ENCODE data around the gene ROR2. TPM values are rescaled to one million over a fixed set of nuclear protein-coding genes. Genes with fewer than 3 reads are reported as not detected.
"Not testable (repeated sequence)": the region's sequence is repeated elsewhere in the genome, so short reads cannot be mapped to it uniquely, and the experiment has no call there.

Gene ROR2
- total RNA-seq, 1 donor from 2014 or later, result 0.74 TPM

DNA sequence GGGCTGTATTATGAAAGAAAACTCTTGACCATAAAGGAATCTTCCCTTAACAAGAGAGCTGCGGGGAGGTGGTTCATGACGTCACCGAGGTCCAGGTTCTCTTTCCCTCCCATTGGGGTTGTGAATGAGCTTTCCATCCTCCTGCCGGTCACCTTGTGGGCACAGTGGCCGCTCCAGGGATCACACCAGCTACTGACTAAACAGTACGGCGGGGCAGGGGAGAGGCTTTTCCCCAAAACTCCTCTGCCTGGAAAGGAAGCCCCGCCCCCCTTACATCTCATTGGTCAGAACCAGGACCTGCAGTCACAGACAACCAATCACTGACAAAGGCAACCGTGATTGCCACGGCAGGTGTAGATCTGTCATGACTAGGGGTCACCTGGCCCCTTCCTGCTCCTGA is 35.6 kb downstream of the ROR2 start:
- no peak overlapping the region for H3K27ac ChIP-seq (replicated peaks)
- H3K9me3 ChIP-seq (replicated peaks), result no peaks in the 10 kb centered on the region
- intact Hi-C loops (cut with micrococcal nuclease), result no loop called here
- no peaks in the 10 kb centered on the region for H3K4me1 ChIP-seq
- no peak overlapping the region for H3K4me3 ChIP-seq
- H3K27me3 ChIP-seq (ENCODE audit: low read depth), result peaks cover 35% of the 10 kb centered on the region
- TF ChIP-seq, protein P1, sequence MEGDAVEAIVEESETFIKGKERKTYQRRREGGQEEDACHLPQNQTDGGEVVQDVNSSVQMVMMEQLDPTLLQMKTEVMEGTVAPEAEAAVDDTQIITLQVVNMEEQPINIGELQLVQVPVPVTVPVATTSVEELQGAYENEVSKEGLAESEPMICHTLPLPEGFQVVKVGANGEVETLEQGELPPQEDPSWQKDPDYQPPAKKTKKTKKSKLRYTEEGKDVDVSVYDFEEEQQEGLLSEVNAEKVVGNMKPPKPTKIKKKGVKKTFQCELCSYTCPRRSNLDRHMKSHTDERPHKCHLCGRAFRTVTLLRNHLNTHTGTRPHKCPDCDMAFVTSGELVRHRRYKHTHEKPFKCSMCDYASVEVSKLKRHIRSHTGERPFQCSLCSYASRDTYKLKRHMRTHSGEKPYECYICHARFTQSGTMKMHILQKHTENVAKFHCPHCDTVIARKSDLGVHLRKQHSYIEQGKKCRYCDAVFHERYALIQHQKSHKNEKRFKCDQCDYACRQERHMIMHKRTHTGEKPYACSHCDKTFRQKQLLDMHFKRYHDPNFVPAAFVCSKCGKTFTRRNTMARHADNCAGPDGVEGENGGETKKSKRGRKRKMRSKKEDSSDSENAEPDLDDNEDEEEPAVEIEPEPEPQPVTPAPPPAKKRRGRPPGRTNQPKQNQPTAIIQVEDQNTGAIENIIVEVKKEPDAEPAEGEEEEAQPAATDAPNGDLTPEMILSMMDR (IDR thresholded peaks at IDR 0.05; ENCODE audit: borderline replicate concordance), result no peak
- no peak for DNase-seq
- no peaks in the 10 kb centered on the region for H3K36me3 ChIP-seq

DNA sequence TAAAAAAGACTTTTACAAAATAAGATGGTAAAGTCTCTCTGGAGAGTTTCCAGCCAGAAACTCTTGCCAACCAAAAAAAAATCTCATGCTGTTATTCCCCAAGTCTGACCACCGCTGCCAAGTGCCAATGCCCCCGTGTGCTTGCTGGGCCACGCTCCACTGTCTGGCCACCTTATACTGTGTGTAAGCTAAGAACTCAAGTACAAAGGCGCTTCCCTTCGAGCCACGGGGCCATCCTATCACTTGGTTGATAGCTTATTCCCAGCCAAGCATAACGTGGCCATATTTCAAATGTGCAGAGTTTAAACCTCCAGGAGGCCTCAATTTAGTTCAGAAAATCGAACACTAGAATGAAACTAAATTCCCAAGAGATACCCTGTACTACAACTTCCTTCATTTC is 36.0 kb downstream of the ROR2 start:
- TF ChIP-seq, protein P1 (IDR thresholded peaks at IDR 0.05; ENCODE audit: borderline replicate concordance), result no peak
- no peak for DNase-seq
- Histone ChIP-seq H3K4me3 (no peak overlapping the region), H3K27ac (replicated peaks) (no peak overlapping the region), H3K27me3 (ENCODE audit: low read depth) (peaks cover 31% of the 10 kb centered on the region), H3K9me3 (replicated peaks) (no peaks in the 10 kb centered on the region), H3K4me1 (no peaks in the 10 kb centered on the region), H3K36me3 (no peaks in the 10 kb centered on the region)
- intact Hi-C loops (cut with micrococcal nuclease), result no loop called here

DNA sequence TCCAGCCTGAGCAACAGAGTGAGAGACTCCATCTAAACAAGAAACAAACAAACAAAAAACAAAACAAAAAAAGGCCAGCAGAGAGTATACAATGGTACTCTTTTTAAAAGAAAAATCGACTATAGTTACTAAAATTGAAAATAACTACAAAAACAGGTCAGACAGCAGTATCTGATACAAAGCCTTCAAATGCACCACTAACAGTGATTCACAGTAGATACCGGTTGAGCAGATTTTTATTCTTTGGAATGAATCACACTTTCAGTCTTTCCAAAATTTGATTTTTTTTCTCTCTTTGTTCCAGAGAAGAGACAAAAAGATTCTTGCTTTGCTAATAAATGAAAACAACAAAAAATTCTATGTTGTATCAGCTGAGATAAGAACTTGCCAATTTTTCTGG is 36.9 kb downstream of the ROR2 start:
- TF ChIP-seq, protein P1 (IDR thresholded peaks at IDR 0.05; ENCODE audit: borderline replicate concordance), result no peak
- Histone ChIP-seq H3K27ac (replicated peaks) (no peak overlapping the region), H3K4me1 (no peaks in the 10 kb centered on the region), H3K27me3 (ENCODE audit: low read depth) (peaks cover 28% of the 10 kb centered on the region), H3K36me3 (no peaks in the 10 kb centered on the region), H3K4me3 (no peak overlapping the region), H3K9me3 (replicated peaks) (no peaks in the 10 kb centered on the region)
- intact Hi-C loops (cut with micrococcal nuclease), result no loop called here
- DNase-seq, result no peak

DNA sequence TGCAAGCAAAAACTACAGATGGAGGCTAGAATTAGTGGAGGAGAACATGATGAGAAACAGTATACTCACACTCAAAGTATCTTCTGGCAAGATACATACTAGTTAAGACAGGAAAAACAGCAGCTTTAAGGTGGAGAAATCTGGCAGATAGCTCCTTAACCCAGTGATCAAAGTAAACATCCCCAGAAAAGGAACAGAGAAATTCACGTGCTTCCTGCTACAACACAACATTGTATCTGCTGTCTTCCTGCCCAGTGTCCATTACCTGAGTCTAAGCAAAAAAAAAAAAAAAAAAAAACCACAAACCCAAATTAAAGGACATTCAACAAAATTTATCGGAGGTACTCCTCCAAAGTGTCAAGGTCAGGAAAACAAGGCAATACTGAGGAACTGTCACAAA is 38.4 kb downstream of the ROR2 start:
- Histone ChIP-seq H3K27me3 (ENCODE audit: low read depth) (peaks cover 31% of the 10 kb centered on the region), H3K4me3 (no peak overlapping the region), H3K27ac (replicated peaks) (no peak overlapping the region), H3K9me3 (replicated peaks) (no peaks in the 10 kb centered on the region), H3K4me1 (no peaks in the 10 kb centered on the region), H3K36me3 (no peaks in the 10 kb centered on the region)
- TF ChIP-seq, protein P1 (IDR thresholded peaks at IDR 0.05; ENCODE audit: borderline replicate concordance), result no peak
- intact Hi-C loops (cut with micrococcal nuclease), result no loop called here
- DNase-seq, result no peak

DNA sequence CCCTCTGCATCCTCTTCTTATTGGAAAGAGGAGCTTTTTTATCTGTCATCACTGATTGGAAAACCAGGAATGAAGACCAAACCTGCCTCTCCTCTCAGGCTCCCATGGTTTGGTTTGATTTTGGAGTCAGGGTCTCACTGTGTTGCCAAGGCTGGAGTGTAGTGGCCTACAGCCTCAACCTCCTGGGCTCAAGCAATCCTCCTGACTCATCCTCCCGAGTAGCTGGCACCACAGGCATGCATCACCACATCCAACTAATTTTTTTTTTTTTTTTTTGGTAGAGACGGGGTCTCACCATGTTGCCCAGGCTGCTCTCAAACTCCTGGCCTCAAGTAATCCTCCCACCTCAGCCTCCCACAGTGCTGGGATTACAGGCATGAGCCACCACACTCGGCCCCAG is 40.8 kb downstream of the ROR2 start:
- DNase-seq; H3K4me1 ChIP-seq; intact Hi-C loops (cut with micrococcal nuclease); H3K36me3 ChIP-seq; H3K9me3 ChIP-seq (replicated peaks); H3K27ac ChIP-seq (replicated peaks); H3K4me3 ChIP-seq: not testable (repeated sequence)
- peaks cover 34% of the 10 kb centered on the region for H3K27me3 ChIP-seq (ENCODE audit: low read depth)

DNA sequence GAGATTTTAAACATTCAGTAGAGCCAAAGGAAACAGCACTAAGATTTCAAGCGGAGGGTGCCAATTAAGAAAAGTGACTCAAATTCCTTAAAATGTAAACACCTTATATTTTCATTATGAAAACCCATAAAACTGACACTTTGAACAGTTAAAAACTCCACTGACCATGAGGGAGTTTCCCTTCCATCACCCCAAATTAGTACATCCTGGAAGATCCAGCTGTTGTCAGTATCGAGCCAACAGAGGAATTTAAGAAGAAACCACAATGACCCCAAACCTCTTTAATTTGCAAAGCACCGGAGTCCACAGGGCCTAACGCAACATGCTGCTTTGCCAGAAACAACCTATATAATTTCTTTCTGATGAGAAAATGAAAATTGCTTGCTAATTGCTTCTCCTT is 41.3 kb downstream of the ROR2 start:
- Histone ChIP-seq H3K27ac (replicated peaks) (no peak overlapping the region), H3K9me3 (replicated peaks) (no peaks in the 10 kb centered on the region), H3K36me3 (no peaks in the 10 kb centered on the region), H3K4me1 (no peaks in the 10 kb centered on the region), H3K27me3 (ENCODE audit: low read depth) (peaks cover 36% of the 10 kb centered on the region), H3K4me3 (no peak overlapping the region)
- TF ChIP-seq, protein P1 (IDR thresholded peaks at IDR 0.05; ENCODE audit: borderline replicate concordance), result no peak
- DNase-seq, result no peak
- intact Hi-C loops (cut with micrococcal nuclease), result no loop called here

All from left ventricle myocardium inferior (tissue), 1 donor.